Stimulated activated naive B cell treated with anti-CD40 and anti-IgM and Interleukin-4, amounts not matched to agents 10 μg/mL and 1 μg/mL and 100 μg/mL, for 72 hours (primary cell): ENCODE results near the gene DLK1.

Source experiments
- ATAC-seq, 2 donors: fragments of 150-1000 bp; cut with Tn5 transposase; replicated peaks; 2 replicates each; pipeline ENCODE4 v1.10.0; 2021; ENCODE audit warnings: moderate library complexity in 1 of 2
- DNase-seq: peaks from one replicate; pipeline ENCODE4 v3.0.0; 2021
- H3K27ac Mint-ChIP-seq: one replicate; pipeline ENCODE4 v1.8.0; 2022; ENCODE audit warnings: mild to moderate bottlenecking, mixed read lengths
- H3K27me3 Mint-ChIP-seq, 2 donors: one replicate each; pipeline ENCODE4 v1.8.0; 2022; ENCODE audit warnings: mixed read lengths in 2 of 2
- H3K36me3 Mint-ChIP-seq, 2 donors: one replicate each; pipeline ENCODE4 v1.8.0; 2022; ENCODE audit warnings: mixed read lengths in 2 of 2, mild to moderate bottlenecking in 1 of 2
- H3K4me1 Mint-ChIP-seq, 2 donors: one replicate each; pipeline ENCODE4 v1.8.0; 2022; ENCODE audit warnings: mixed read lengths in 2 of 2, mild to moderate bottlenecking in 1 of 2
- H3K4me3 Mint-ChIP-seq, 2 donors: one replicate each; pipeline ENCODE4 v1.8.0; 2022; ENCODE audit warnings: mild to moderate bottlenecking in 2 of 2, mixed read lengths in 2 of 2, moderate library complexity in 1 of 2
- H3K9me3 Mint-ChIP-seq, 2 donors: one replicate each; pipeline ENCODE4 v1.8.0; 2022; ENCODE audit warnings: mixed read lengths in 2 of 2, mild to moderate bottlenecking in 1 of 2

The DLK1 gene

DNA sequence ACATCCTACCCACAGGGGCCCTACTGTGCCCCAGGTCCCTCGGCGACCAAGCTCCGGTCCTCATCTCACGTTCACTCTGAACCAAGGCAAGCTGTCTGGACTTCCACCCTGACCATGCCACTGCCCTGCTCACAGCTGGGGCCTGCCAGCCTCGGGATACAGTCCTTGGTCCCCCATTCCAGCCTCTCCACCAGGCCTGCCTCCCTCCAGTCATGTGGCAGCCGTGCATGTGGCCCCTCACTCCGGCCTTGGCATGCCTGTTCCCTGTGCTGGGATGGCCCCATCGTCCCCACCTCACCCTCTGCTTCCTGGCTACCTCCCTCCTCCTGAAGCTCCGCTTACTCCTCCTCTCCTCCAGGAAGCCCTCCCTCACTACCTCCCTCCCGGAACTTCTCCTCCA is 38.6 kb upstream of the DLK1 start:
- Mint-ChIP-seq H3K27me3 (peaks cover 13 to 33% of the 10 kb centered on the region in 2 donors), H3K27ac (no peak overlapping the region), H3K4me1 (no peaks in the 10 kb centered on the region), H3K9me3 (no peaks in the 10 kb centered on the region), H3K4me3 (no peak overlapping the region), H3K36me3 (no peaks in the 10 kb centered on the region)
- ATAC-seq (no peak), DNase-seq (no peak)

- no peak overlapping the region for H3K27ac Mint-ChIP-seq
- no peak for DNase-seq
- no peaks in the 10 kb centered on the region for H3K36me3 Mint-ChIP-seq
- ATAC-seq = no peak
- H3K4me3 Mint-ChIP-seq = no peak overlapping the region
- H3K9me3 Mint-ChIP-seq = no peaks in the 10 kb centered on the region
- H3K4me1 Mint-ChIP-seq = no peaks in the 10 kb centered on the region
- H3K27me3 Mint-ChIP-seq = peaks cover 18 to 38% of the 10 kb centered on the region in 2 donors
Observed at GRCh38 chr14:100688598-100689461, 37.9 kb upstream of the DLK1 start.

DNA sequence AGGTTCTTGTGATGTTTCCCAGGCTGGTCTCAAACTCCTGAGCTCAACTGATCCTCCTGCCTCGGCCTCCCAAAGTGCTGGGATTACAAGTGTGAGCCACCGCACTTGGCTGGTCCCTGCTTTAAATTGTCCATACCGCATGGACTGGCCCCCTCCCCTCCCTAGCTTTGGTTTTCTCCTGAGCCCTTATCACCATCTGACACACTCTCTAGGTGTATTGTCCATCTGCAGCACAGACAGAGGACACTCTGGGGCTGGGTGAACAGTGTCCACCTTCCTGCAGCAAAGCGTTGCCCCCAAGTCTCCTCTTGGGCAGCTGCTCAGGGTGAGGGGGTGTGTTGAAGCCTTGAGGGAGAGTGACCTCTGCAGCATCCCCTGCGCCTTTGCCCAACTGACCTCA is 36.0 kb upstream of the DLK1 start:
- no peak for ATAC-seq
- H3K27me3 Mint-ChIP-seq = peaks cover 36 to 42% of the 10 kb centered on the region in 2 donors
- H3K4me3 Mint-ChIP-seq = no peak overlapping the region
- no peaks in the 10 kb centered on the region for H3K9me3 Mint-ChIP-seq
- H3K36me3 Mint-ChIP-seq = no peaks in the 10 kb centered on the region
- no peak overlapping the region for H3K27ac Mint-ChIP-seq
- H3K4me1 Mint-ChIP-seq = no peaks in the 10 kb centered on the region
- no peak for DNase-seq

DNA sequence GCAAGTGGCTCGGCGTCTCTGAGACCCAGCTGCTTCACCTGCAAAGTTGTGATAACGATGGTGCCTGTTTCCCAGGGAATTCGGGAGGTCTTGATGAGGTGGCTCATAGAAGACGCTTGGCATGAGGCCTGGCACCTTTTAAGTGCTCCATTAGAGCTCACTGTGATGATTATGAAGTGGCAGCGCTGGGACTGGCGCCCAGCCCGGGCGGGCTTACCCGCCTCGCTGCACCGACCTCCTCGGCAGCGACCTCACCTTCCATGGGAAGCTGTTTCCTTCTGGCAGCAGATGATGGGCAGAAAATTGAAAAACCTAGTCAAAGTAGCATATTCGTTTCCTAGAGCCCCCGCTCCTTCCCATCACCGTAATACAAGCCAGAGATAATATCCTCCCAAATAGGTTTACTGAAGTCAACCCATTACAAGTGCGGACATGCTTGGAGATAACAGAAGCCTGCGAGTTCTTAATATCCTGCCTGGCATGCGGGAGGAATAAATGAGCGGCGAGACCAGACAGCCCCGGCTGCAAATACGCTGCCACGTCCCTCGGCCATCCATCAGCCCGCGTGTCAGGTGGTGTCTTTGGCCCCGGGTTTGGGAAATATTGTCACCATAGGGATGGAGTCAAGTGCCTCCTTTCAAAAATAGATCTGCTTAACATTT is 35.2 kb upstream of the DLK1 start:
- Mint-ChIP-seq H3K27ac (no peak overlapping the region), H3K4me3 (no peak overlapping the region), H3K4me1 (no peaks in the 10 kb centered on the region), H3K9me3 (no peaks in the 10 kb centered on the region), H3K36me3 (no peaks in the 10 kb centered on the region), H3K27me3 (peaks cover 38 to 42% of the 10 kb centered on the region in 2 donors)
- DNase-seq (no peak), ATAC-seq (no peak)

GRCh38 chr14:100692256-100692655 is 34.4 kb upstream of the DLK1 start:
- H3K27ac Mint-ChIP-seq = no peak overlapping the region
- ATAC-seq (no peak), DNase-seq (no peak)
- H3K9me3 Mint-ChIP-seq = no peaks in the 10 kb centered on the region
- H3K27me3 Mint-ChIP-seq = peaks cover 42 to 43% of the 10 kb centered on the region in 2 donors
- H3K36me3 Mint-ChIP-seq = no peaks in the 10 kb centered on the region
- no peak overlapping the region for H3K4me3 Mint-ChIP-seq
- no peaks in the 10 kb centered on the region for H3K4me1 Mint-ChIP-seq

DNA sequence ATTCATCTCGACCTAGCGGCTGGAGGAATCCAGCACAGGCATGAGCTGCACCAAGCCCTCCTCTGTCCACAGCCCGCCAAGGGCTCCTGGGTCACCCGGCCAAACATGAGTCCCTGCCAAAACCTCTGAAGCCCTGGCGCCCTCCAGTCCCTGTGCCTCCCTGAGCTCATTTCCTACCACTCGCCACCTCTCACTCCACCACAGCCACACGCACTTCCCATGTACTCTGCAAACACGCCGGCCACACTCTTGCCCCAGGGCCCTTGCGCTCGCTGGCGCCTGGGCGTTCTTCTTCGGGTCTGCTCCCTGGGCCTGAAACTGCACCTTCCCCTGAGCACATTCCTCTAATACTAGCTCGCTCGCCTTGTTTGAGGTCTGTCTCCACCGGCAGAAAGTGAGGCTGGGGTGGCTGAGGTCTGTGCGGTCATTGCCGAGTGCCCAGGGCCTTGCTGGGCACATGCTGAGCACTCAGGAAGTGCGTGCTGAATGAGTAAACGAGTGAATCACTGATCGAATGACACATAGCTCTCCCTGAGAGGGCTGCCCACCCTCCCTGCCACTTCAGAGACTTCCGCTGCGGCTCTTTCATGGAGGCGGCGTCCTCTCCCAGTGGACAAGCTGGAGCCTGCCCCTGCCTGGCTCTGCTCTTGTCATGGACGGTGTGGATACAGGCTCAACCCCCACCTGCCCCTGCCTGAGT is 33.7 kb upstream of the DLK1 start:
- H3K4me3 Mint-ChIP-seq = no peak overlapping the region
- ATAC-seq (no peak), DNase-seq (no peak)
- no peak overlapping the region for H3K27ac Mint-ChIP-seq
- no peaks in the 10 kb centered on the region for H3K4me1 Mint-ChIP-seq
- H3K9me3 Mint-ChIP-seq = no peaks in the 10 kb centered on the region
- peaks cover 37 to 43% of the 10 kb centered on the region in 2 donors for H3K27me3 Mint-ChIP-seq
- no peaks in the 10 kb centered on the region for H3K36me3 Mint-ChIP-seq

DNA sequence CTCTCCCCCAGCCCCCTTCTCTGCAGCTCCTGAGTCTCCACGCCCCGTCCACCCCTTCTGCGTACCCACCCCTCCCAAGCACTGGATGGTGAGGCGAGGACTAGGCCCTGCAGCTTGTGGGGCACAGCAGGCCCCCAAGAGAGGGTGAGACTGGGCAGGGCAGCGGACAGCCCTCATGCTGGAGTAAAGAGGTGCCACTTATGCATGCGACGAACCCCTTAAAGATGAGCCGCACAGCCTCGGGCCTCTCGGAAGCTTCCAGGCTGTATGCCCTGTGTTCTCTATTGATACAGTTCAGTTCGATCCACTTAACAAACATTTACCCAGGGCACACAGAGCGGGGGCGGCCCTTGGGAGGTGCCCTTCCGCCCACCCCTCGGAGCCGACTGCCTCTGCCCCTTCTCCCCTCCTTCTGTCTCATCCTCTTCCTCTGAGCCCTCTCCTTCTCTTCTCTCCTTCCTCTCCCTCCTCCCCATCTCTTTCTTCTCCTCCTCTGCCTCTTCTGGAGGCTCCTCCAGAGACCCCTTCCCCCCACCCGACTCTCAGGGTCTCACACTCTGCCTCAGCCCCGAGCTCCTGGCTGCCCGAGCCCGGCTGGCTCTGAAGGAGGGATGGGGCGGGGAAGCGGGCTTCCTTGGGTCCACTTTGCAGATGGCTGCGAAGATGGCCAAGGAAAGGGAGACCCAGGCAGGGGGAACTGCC is 32.7 kb upstream of the DLK1 start:
- DNase-seq (no peak), ATAC-seq (no peak)
- Mint-ChIP-seq H3K4me3 (no peak overlapping the region), H3K27ac (no peak overlapping the region), H3K36me3 (no peaks in the 10 kb centered on the region), H3K4me1 (no peaks in the 10 kb centered on the region), H3K9me3 (no peaks in the 10 kb centered on the region), H3K27me3 (peaks cover 39 to 43% of the 10 kb centered on the region in 2 donors)

GRCh38 chr14:100694579-100695422 is 31.9 kb upstream of the DLK1 start:
- DNase-seq (no peak), ATAC-seq (no peak)
- Mint-ChIP-seq H3K4me1 (no peaks in the 10 kb centered on the region), H3K36me3 (no peaks in the 10 kb centered on the region), H3K4me3 (no peak overlapping the region), H3K9me3 (peaks cover 1 to 3% of the 10 kb centered on the region in 2 donors), H3K27ac (no peak overlapping the region), H3K27me3 (peaks cover 37 to 48% of the 10 kb centered on the region in 2 donors)

DNA sequence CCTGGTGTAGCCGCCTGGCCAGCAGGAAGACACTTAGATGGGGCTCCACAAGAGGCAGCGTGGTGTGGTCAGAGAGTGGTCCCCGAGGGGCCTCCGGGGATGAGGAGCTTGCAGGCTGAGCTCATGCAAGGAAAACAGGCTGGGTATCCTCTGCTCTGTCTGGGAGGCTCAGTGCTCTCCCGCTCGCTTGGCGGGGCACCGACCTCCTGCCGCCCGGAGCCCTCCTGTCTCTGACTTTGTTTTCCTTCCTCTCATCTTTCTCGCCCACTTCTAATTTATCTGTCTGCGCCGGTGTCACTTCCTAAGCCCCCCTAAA is 31.3 kb upstream of the DLK1 start:
- Mint-ChIP-seq H3K27me3 (peaks cover 33 to 48% of the 10 kb centered on the region in 2 donors), H3K36me3 (no peaks in the 10 kb centered on the region), H3K4me3 (no peak overlapping the region), H3K9me3 (peaks cover 1 to 3% of the 10 kb centered on the region in 2 donors), H3K4me1 (no peaks in the 10 kb centered on the region), H3K27ac (no peak overlapping the region)
- no peak for DNase-seq
- no peak for ATAC-seq

- Mint-ChIP-seq H3K27me3 (peaks cover 39 to 54% of the 10 kb centered on the region in 2 donors), H3K36me3 (no peaks in the 10 kb centered on the region), H3K4me3 (no peak overlapping the region), H3K27ac (no peak overlapping the region), H3K4me1 (no peaks in the 10 kb centered on the region), H3K9me3 (peaks cover 1 to 3% of the 10 kb centered on the region in 2 donors)
- ATAC-seq (no peak), DNase-seq (no peak)
Observed at GRCh38 chr14:100696008-100696407, 30.7 kb upstream of the DLK1 start.

DNA sequence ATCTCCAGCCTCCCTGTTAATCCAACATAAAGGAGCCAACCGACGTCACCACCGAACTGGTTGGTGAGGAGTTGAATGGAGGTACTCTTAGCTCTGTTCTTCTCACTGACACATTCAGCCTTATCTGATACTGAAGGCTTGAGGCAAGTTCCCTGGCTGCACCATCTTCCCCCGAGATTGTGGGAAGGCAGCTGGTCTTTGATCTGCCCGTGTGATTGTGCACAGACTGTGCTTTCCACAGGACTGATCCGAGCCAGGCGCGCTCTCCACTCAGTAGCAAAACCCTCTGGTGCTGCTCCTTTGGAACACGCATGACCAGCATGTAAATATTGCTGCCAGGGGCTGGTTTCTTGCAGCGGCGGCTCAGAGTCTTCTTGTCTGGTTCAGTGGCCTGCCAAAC is 30.1 kb upstream of the DLK1 start:
- Mint-ChIP-seq H3K27me3 (peaks cover 41 to 56% of the 10 kb centered on the region in 2 donors), H3K4me1 (no peaks in the 10 kb centered on the region), H3K9me3 (peaks cover 1 to 3% of the 10 kb centered on the region in 2 donors), H3K4me3 (no peak overlapping the region), H3K27ac (no peak overlapping the region), H3K36me3 (no peaks in the 10 kb centered on the region)
- DNase-seq = no peak
- no peak for ATAC-seq

GRCh38 chr14:100698066-100698465 is 28.6 kb upstream of the DLK1 start:
- Mint-ChIP-seq H3K4me1 (no peaks in the 10 kb centered on the region), H3K36me3 (no peaks in the 10 kb centered on the region), H3K27me3 (peaks cover 27 to 43% of the 10 kb centered on the region in 2 donors), H3K27ac (no peak overlapping the region), H3K9me3 (peaks cover 1 to 3% of the 10 kb centered on the region in 2 donors), H3K4me3 (no peak overlapping the region)
- no peak for ATAC-seq
- no peak for DNase-seq

GRCh38 chr14:100698666-100699448 is 27.8 kb upstream of the DLK1 start:
- H3K27ac Mint-ChIP-seq = no peak overlapping the region
- H3K4me3 Mint-ChIP-seq = no peak overlapping the region
- peaks cover 1 to 3% of the 10 kb centered on the region in 2 donors for H3K9me3 Mint-ChIP-seq
- H3K36me3 Mint-ChIP-seq = no peaks in the 10 kb centered on the region
- H3K4me1 Mint-ChIP-seq = no peaks in the 10 kb centered on the region
- H3K27me3 Mint-ChIP-seq = peaks cover 24 to 38% of the 10 kb centered on the region in 2 donors
- ATAC-seq = no peak
- DNase-seq = no peak
